ENCODE data around the gene SDK1.

Gene SDK1

GRCh38 chr7:4067874-4068273, 766.8 kb downstream of the SDK1 start:
- DNase-seq: no peak

GRCh38 chr7:4068286-4068685, 767.2 kb downstream of the SDK1 start:
- no peak for DNase-seq

- DNase-seq: no peak
These were observed 768.4 kb downstream of the SDK1 start for GRCh38 chr7:4069268-4070095.

- DNase-seq: no peak
These were observed 769.2 kb downstream of the SDK1 start for GRCh38 chr7:4070214-4070613.

- DNase-seq: no peak
These were observed 770.5 kb downstream of the SDK1 start for GRCh38 chr7:4071370-4072058.

GRCh38 chr7:4072161-4072925, 771.3 kb downstream of the SDK1 start:
- DNase-seq: no peak

GRCh38 chr7:4073052-4073451, 772.0 kb downstream of the SDK1 start:
- no peak for DNase-seq

GRCh38 chr7:4073750-4074149, 772.7 kb downstream of the SDK1 start:
- DNase-seq: no peak

- no peak for DNase-seq
These were observed 773.4 kb downstream of the SDK1 start for GRCh38 chr7:4074407-4074806.

- no peak for DNase-seq
These were observed 773.9 kb downstream of the SDK1 start for GRCh38 chr7:4074994-4075393.

- DNase-seq: no peak
These were observed 775.7 kb downstream of the SDK1 start for GRCh38 chr7:4076701-4077294.

- DNase-seq: no peak
These were observed 776.9 kb downstream of the SDK1 start for GRCh38 chr7:4077980-4078379.

- DNase-seq: no peak
These were observed 777.5 kb downstream of the SDK1 start for GRCh38 chr7:4078580-4078979.

GRCh38 chr7:4079366-4079765, 778.3 kb downstream of the SDK1 start:
- no peak for DNase-seq

- no peak for DNase-seq
These were observed 778.9 kb downstream of the SDK1 start for GRCh38 chr7:4079956-4080355.

- DNase-seq: no peak
These were observed 779.9 kb downstream of the SDK1 start for GRCh38 chr7:4080954-4081353.

GRCh38 chr7:4083513-4083912, 782.5 kb downstream of the SDK1 start:
- no peak for DNase-seq

GRCh38 chr7:4084271-4084670, 783.2 kb downstream of the SDK1 start:
- no peak for DNase-seq

GRCh38 chr7:4085937-4086691, 785.1 kb downstream of the SDK1 start:
- DNase-seq: no peak

GRCh38 chr7:4086723-4087122, 785.7 kb downstream of the SDK1 start:
- DNase-seq: no peak

- DNase-seq: no peak
These were observed 790.7 kb downstream of the SDK1 start for GRCh38 chr7:4091767-4092166.

GRCh38 chr7:4093035-4093434, 792.0 kb downstream of the SDK1 start:
- DNase-seq: no peak

- DNase-seq: no peak
These were observed 792.4 kb downstream of the SDK1 start for GRCh38 chr7:4093483-4093882.
